ENCODE measurements around the gene COX7B.

Gene COX7B

GRCh38 chrX:77945910-77946545 is 46.8 kb downstream of the COX7B start:
- DNase-seq (ENCODE audit: low read depth): no peak

GRCh38 chrX:77946571-77946970 is 47.3 kb downstream of the COX7B start:
- no peak for DNase-seq (ENCODE audit: low read depth)

- no peak for DNase-seq (ENCODE audit: low read depth)
Observed at GRCh38 chrX:77949840-77950239, 50.6 kb downstream of the COX7B start.

GRCh38 chrX:77952173-77952572 is 52.9 kb downstream of the COX7B start:
- DNase-seq (ENCODE audit: low read depth): peak; percentile 1

- no peak for DNase-seq (ENCODE audit: low read depth)
Observed at GRCh38 chrX:77953302-77953701, 54.0 kb downstream of the COX7B start.

GRCh38 chrX:77953708-77954107 is 54.4 kb downstream of the COX7B start:
- DNase-seq (ENCODE audit: low read depth): peak; percentile 1
